ENCODE results near the gene PSMG4. TPM values are rescaled to one million over a fixed set of nuclear protein-coding genes. Genes with fewer than 3 reads are reported as not detected.

Gene PSMG4
- polyA plus RNA-seq, 1 donor, result 14.2 TPM

- no peak for DNase-seq (ENCODE audit: low read depth)
Observed at GRCh38 chr6:3251462-3252314, 7.1 kb upstream of the PSMG4 start.

GRCh38 chr6:3252369-3252768 is 6.4 kb upstream of the PSMG4 start:
- DNase-seq (ENCODE audit: low read depth), result no peak

- DNase-seq (ENCODE audit: low read depth), result no peak
Observed at GRCh38 chr6:3252861-3253596, 5.7 kb upstream of the PSMG4 start.

- no peak for DNase-seq (ENCODE audit: low read depth)
Observed at GRCh38 chr6:3253597-3253961, 5.2 kb upstream of the PSMG4 start.

- DNase-seq (ENCODE audit: low read depth), result no peak
Observed at GRCh38 chr6:3258201-3258600, 546 bp upstream of the PSMG4 start.

GRCh38 chr6:3259491-3259958 is 778 bp downstream of the PSMG4 start:
- DNase-seq (ENCODE audit: low read depth), result no peak

GRCh38 chr6:3260296-3260695 is 1.5 kb downstream of the PSMG4 start:
- no peak for DNase-seq (ENCODE audit: low read depth)

- DNase-seq (ENCODE audit: low read depth), result no peak
Observed at GRCh38 chr6:3260772-3261517, 2.2 kb downstream of the PSMG4 start.

DNA sequence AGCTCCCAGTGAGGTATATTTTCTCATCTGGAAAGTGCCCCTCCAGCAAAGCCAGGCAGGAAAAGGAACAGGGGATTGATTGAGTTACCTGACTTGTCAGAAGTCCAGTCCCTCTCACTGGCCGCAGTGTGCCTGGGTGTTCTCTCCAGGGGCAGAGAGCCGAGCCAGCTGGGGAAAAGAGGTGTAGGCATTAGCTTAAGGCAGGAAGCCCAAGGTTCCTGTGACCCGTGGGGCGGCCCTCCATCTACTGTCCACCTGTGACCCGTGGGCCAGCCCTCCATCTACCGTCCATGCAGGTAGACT is 2.7 kb downstream of the PSMG4 start:
- DNase-seq (ENCODE audit: low read depth), result no peak

GRCh38 chr6:3261921-3262320 is 3.2 kb downstream of the PSMG4 start:
- DNase-seq (ENCODE audit: low read depth), result no peak

- DNase-seq (ENCODE audit: low read depth), result no peak
Observed at GRCh38 chr6:3263096-3263495, 4.3 kb downstream of the PSMG4 start.

DNA sequence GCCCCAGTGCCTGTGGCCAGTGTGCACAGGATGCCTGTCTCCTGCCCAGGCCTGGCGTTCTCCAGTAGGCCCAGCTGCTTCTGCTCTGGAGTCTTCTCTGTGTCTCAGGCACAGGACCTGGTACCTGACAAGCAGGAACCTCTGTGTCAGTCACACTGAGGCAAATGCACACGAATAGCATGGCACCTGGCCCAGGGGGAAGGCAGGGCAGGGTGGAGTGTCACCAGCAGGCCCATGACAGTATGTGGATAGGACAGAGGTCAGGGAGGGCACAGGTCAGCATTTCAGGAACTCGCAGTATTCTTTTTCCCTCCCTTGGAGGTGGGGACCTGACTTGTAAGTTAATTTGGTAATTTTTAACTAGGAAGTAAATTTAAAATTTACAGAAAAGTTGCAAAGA is 5.6 kb downstream of the PSMG4 start:
- DNase-seq (ENCODE audit: low read depth), result no peak

DNA sequence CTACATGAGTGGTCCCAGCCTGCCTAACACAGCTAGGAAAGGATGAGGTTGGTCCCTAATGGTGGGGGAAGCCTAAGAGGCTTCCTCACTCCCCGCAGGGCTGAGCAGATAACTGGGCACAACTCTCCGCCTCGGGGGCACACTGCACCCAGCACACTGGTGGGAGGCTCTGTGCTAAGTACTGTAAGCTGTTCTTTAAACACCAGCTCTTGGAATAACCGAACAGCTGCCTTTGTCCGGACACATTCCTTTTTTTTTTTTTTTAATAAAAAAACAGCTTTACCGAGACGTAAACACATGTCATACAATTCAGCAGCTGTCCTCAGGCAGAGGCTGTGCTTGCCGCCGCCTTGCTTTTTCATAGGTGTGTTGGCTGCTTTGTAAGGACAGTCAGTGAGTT is 6.9 kb downstream of the PSMG4 start:
- DNase-seq (ENCODE audit: low read depth), result no peak

- no peak for DNase-seq (ENCODE audit: low read depth)
Observed at GRCh38 chr6:3266170-3266569, 7.4 kb downstream of the PSMG4 start.

DNA sequence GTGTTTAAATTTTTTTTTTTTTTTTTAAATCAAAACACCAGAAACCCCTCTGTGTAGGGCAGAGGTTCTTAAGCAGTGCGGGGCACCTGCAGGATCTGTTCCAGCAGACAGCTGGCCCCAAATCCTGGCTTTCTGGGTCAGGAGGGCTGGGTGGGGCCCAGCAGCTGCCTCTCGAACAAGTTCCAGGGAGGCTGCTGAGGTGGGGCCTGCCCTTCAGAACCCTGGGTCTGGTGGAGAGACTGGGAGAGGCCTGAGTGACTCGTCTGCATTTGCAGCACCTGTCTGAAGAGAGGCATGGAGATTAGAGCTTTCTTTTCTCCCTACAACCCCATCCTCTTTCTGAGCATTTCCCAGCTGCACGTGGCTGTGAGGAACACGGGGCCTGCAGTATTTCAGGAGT is 8.4 kb downstream of the PSMG4 start:
- DNase-seq (ENCODE audit: low read depth), result no peak

DNA sequence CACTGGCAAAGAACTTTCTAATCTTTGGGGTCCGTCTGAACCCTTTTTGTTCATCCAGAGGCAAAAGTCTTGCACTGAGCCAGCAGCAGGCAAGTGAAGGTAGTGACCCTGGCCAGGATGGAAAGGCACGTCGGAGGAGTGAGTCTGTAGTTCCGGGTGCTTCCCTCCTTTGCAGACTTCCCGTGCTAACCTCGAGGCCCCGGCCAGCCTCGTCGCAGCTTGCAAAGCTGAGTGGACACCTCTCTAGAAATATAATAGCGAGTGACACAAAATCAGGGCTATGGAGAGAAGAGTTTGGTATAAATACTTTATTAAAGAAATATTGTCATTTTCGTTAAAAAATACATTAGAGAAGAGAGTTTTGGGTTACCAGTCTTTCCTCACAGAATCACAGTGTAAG is 9.9 kb downstream of the PSMG4 start:
- no peak for DNase-seq (ENCODE audit: low read depth)

- no peak for DNase-seq (ENCODE audit: low read depth)
Observed at GRCh38 chr6:3269281-3269975, 10.7 kb downstream of the PSMG4 start.

DNA sequence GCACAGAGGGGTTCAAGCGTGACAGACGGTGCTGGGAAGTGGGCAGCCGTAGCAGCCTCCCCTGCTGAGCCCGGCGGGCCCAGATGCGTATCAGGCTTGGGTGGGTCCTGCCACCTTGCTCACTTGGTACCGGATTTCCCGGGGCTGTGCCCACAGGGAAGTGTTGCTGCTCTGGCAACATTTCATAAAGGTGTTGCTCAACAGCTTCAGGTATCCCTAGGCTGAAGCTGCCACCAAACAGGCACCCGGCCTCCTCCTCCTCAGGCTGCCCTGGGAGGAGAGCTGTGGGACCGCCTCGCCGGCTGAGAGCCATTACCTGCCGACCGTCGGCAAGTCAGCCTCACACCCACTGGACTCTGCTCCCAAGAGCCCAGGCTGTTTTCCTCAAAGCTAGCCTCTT is 11.5 kb downstream of the PSMG4 start:
- DNase-seq (ENCODE audit: low read depth), result no peak

DNA sequence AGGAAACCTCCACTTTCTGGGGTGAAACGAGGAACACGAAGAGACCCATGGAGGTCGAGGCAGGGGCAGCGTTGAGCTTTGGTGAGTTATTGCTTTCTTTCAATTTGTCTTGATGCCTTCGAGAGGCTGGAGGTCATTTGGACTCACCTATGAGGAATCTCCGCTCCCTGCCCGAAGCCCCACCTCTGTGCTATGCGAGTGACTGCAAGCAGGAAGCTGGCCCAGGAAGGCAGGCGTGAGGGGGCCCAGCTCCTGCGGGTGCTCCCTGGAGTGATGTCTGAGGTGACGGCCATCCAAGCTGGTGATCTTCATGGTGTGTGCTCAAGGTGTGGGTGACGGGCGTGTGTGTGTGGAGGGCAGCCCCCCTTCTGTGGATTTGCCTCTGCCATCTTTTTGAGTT is 13.0 kb downstream of the PSMG4 start:
- DNase-seq (ENCODE audit: low read depth), result no peak

- no peak for DNase-seq (ENCODE audit: low read depth)
Observed at GRCh38 chr6:3272911-3273547, 14.3 kb downstream of the PSMG4 start.

DNA sequence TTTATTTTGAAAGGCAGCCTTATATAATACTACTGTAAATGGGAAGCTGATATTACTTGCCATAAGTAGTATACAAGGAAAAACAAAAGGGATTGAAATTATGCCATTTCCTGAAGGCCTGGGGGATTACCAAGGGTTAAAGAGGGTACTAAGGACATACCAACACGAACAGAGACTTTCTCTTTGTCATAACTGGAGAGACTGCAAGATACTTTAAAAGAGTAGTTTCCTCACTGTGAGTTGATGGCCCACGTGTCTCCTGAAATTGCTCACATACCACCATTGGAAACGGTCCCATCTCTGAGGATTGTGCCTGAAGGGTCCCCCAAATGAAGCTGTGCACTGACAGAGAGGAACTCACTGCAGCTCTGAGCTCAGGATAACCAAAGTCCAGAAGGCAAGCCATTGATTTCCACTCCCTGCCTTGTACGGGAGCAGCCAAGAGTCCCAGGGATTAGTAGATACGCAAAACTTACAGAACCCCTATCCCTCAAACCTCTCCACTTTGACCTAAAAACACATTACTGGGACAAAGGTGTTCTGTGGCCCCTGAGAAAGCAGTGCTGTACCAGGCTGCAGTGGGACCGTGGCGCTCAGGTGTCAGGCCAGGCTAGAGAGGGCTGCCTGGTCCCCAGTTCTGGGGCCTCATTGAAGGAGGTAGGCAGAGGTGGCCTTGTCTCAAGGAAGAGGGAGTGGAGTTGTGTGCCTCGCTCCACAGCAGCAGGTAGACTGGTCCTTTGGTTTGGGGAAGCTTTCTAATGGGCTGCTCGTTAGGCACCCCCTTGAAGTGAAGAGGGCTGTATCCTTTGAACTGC is 15.2 kb downstream of the PSMG4 start:
- DNase-seq (ENCODE audit: low read depth), result no peak

Measured in forelimb muscle (tissue), 1 donor.